PC-9 (cell line): ENCODE measurements around the gene CRB2. TPM values are rescaled to one million over a fixed set of nuclear protein-coding genes. Genes with fewer than 3 reads are reported as not detected.

Source experiments
- BruUV-seq: library from RNA; stranded (reverse); fragments of 400-500 nt; replicated peaks from 2 replicates; lab custom pipeline; 2021; lab: Mats Ljungman, UMichigan
- CTCF ChIA-PET: fragments of 300-600 bp; sonication (Branson Sonifier 250); formaldehyde crosslinking; loops from one replicate; lab custom pipeline; 2022; ENCODE audit warnings: antibody characterized with exemption; lab: Charles Lee
- POLR2A ChIA-PET: fragments of 300-600 bp; sonication (Branson Sonifier 250); formaldehyde crosslinking; loops from one replicate; lab custom pipeline; 2022; ENCODE audit warnings: antibody characterized with exemption; ENCODE audit not compliant: unreplicated experiment; lab: Charles Lee
- DNase-seq, 2 experiments: peaks; one replicate each; pipeline versions ENCODE4 v3.0.0 to v3.0.0-alpha.2; 2015 to 2022; ENCODE audit warnings: mixed read lengths in 1 of 2
- H2AFZ ChIP-seq: fragments of 200-600 bp; sonication (generic); 2 replicates; pipeline ENCODE4 v1.8.1; 2017; ENCODE audit warnings: antibody characterized with exemption
- H3F3A ChIP-seq: fragments of 200-600 bp; sonication (generic); 2 replicates; pipeline ENCODE4 v1.8.1; 2017; ENCODE audit warnings: antibody characterized with exemption, mild to moderate bottlenecking, low read depth; ENCODE audit not compliant: insufficient read depth
- H3K27ac ChIP-seq: fragments of 200-600 bp; sonication (generic); 2 replicates; pipeline ENCODE4 v1.6.1; 2016; ENCODE audit warnings: mixed run types
- H3K27me3 ChIP-seq: fragments of 200-600 bp; sonication (generic); 2 replicates; pipeline ENCODE4 v1.6.1; 2016; ENCODE audit warnings: low read depth, mixed run types; ENCODE audit not compliant: insufficient read depth
- H3K36me3 ChIP-seq: fragments of 200-600 bp; sonication (generic); 2 replicates; pipeline ENCODE4 v1.6.1; 2016; ENCODE audit warnings: low read depth, mixed run types
- H3K4me1 ChIP-seq: fragments of 200-600 bp; sonication (generic); replicated peaks from 2 replicates; pipeline ENCODE4 v1.6.1; 2016; ENCODE audit warnings: mixed run types; ENCODE audit not compliant: insufficient read depth
- H3K4me2 ChIP-seq: fragments of 200-600 bp; sonication (generic); 2 replicates; pipeline ENCODE4 v1.6.1; 2017; ENCODE audit warnings: mixed run types
- H3K4me3 ChIP-seq: fragments of 200-600 bp; sonication (generic); 2 replicates; pipeline ENCODE4 v1.6.1; 2016; ENCODE audit warnings: mixed run types
- H3K79me2 ChIP-seq: fragments of 200-600 bp; sonication (generic); 2 replicates; pipeline ENCODE4 v1.6.1; 2017; ENCODE audit warnings: low read depth, mixed run types
- H3K9me2 ChIP-seq: fragments of 200-600 bp; sonication (generic); 2 replicates; pipeline ENCODE4 v1.8.1; 2017; ENCODE audit warnings: mild to moderate bottlenecking; ENCODE audit not compliant: insufficient read depth
- H3K9me3 ChIP-seq: fragments of 200-600 bp; sonication (generic); 2 replicates; pipeline ENCODE4 v1.8.1; 2016; ENCODE audit warnings: low read depth; ENCODE audit not compliant: insufficient read depth
- H4K20me1 ChIP-seq: fragments of 200-600 bp; sonication (generic); 2 replicates; pipeline ENCODE4 v1.8.1; 2017; ENCODE audit not compliant: insufficient read depth
- EZH2 ChIP-seq: fragments of 200-600 bp; sonication (generic); IDR thresholded peaks from 2 replicates; pipeline ENCODE4 v1.8.0; 2017; ENCODE audit warnings: antibody characterized with exemption, low read depth
- intact Hi-C: fragments of 100-400 bp; cut with micrococcal nuclease; formaldehyde crosslinking; loops from one replicate; pipeline ENCODE4 v1.10.0; 2022; ENCODE audit not compliant: unreplicated experiment
- total RNA-seq: library from RNA; stranded (reverse); gene quantifications from 2 replicates; pipeline ENCODE4 v1.2.3, GENCODE V29; 2021
- TF ChIP-seq, protein P1 (sequence below): fragments of 200-600 bp; sonication (generic); conservative IDR thresholded peaks from 2 replicates; pipeline ENCODE4 v1.6.1; 2017; ENCODE audit warnings: mixed run types, antibody characterized with exemption, mild to moderate bottlenecking, moderate library complexity

The CRB2 gene
- total RNA-seq, 1 experiment from 2014 or later: not detected

- Histone ChIP-seq H3K36me3 (no peaks in the 10 kb centered on the region), H3K4me1 (0 out of 2 replicates have a peak, but pooled peaks cover 3% of the 10 kb centered on the region), H3K79me2 (no peaks in the 10 kb centered on the region), H3K27ac (no peak overlapping the region), H2AFZ (no peak overlapping the region), H3K9me2 (no peaks in the 10 kb centered on the region; the same call in 1 of the 2 replicates), H4K20me1 (no peaks in the 10 kb centered on the region), H3K4me2 (no peak overlapping the region), H3K4me3 (no peak overlapping the region), H3F3A (peaks cover 5% of the 10 kb centered on the region; the same call in 1 of the 2 replicates), H3K27me3 (no peaks in the 10 kb centered on the region), H3K9me3 (no peaks in the 10 kb centered on the region)
- intact Hi-C loops: no loop called here
- ChIA-PET POLR2A (no interaction called here), CTCF (no interaction called here)
- no peak for DNase-seq
- no TSS peak for BruUV-seq
- TF ChIP-seq, protein P1, sequence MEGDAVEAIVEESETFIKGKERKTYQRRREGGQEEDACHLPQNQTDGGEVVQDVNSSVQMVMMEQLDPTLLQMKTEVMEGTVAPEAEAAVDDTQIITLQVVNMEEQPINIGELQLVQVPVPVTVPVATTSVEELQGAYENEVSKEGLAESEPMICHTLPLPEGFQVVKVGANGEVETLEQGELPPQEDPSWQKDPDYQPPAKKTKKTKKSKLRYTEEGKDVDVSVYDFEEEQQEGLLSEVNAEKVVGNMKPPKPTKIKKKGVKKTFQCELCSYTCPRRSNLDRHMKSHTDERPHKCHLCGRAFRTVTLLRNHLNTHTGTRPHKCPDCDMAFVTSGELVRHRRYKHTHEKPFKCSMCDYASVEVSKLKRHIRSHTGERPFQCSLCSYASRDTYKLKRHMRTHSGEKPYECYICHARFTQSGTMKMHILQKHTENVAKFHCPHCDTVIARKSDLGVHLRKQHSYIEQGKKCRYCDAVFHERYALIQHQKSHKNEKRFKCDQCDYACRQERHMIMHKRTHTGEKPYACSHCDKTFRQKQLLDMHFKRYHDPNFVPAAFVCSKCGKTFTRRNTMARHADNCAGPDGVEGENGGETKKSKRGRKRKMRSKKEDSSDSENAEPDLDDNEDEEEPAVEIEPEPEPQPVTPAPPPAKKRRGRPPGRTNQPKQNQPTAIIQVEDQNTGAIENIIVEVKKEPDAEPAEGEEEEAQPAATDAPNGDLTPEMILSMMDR: no peak
- no peak for TF ChIP-seq EZH2
Measured at GRCh38 chr9:123311250-123311752, 44.7 kb upstream of the CRB2 start.

DNA sequence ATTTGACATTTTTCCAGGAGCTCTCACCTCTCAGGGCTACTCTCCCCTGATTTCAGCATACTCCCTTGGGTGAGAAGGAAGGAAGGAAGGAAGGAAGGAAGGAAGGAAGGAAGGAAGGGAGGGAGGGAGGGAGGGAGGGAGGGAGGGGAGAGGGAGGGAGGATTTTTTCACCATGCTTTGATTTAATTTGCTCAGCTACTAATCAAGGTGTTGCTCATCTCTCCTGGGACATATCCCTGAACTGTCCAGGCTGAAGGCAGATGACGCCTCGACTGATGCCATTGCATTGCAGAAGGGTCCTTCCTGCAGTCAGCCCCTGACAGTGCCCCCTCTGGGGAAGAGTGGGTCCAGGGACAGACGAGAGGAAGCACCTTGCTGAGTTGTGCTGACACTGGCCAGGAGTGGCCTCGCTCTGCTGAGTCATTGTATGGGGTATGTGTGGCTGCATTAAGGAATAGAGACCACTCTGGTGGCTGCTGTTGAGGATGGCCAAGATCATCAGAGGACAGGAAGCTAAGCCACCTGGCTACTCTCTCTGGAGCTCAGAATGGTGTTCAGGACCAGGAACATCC, 43.6 kb upstream of the CRB2 start:
- CTCF ChIA-PET: no interaction called here
- intact Hi-C loops: no loop called here
- no TSS peak for BruUV-seq

GRCh38 chr9:123314617-123315016, 41.4 kb upstream of the CRB2 start:
- Histone ChIP-seq H3K4me2 (no peak overlapping the region), H3K4me1 (0 out of 2 replicates have a peak, but pooled peaks cover 3% of the 10 kb centered on the region), H3K9me3 (no peaks in the 10 kb centered on the region), H2AFZ (no peak overlapping the region), H4K20me1 (no peaks in the 10 kb centered on the region), H3K27me3 (no peaks in the 10 kb centered on the region), H3K4me3 (no peak overlapping the region), H3K36me3 (no peaks in the 10 kb centered on the region), H3K9me2 (no peaks in the 10 kb centered on the region; the same call in 1 of the 2 replicates), H3K79me2 (no peaks in the 10 kb centered on the region), H3K27ac (no peak overlapping the region), H3F3A (peaks cover 5% of the 10 kb centered on the region; the same call in 1 of the 2 replicates)
- no peak for DNase-seq
- ChIA-PET POLR2A (no interaction called here), CTCF (no interaction called here)
- BruUV-seq: no TSS peak
- intact Hi-C loops: no loop called here
- TF ChIP-seq, protein P1: no peak
- TF ChIP-seq EZH2: no peak

More for the DNA sequence above, 43.6 kb upstream of the CRB2 start:
- Histone ChIP-seq H3K27me3 (no peaks in the 10 kb centered on the region), H3K9me2 (no peaks in the 10 kb centered on the region; the same call in 1 of the 2 replicates), H3K4me1 (0 out of 2 replicates have a peak, but pooled peaks cover 3% of the 10 kb centered on the region), H3K4me3 (no peak overlapping the region), H3K27ac (no peak overlapping the region), H3K79me2 (no peaks in the 10 kb centered on the region), H2AFZ (no peak overlapping the region), H3K9me3 (no peaks in the 10 kb centered on the region), H3K36me3 (no peaks in the 10 kb centered on the region), H3K4me2 (no peak overlapping the region), H3F3A (peaks cover 5% of the 10 kb centered on the region; the same call in 1 of the 2 replicates), H4K20me1 (no peaks in the 10 kb centered on the region)
- DNase-seq: no peak
- POLR2A ChIA-PET: no interaction called here
- TF ChIP-seq, protein P1: no peak
- no peak for TF ChIP-seq EZH2
